K562 (cell line): ENCODE data around the gene CNOT10. TPM values are rescaled to one million over a fixed set of nuclear protein-coding genes. Genes with fewer than 3 reads are reported as not detected.

Experiments used
- CREM ChIP-seq: IDR thresholded peaks from 2 replicates; pipeline ENCODE4 v1.6.1; 2014; ENCODE audit warnings: antibody characterized with exemption, low read depth
- E2F3 ChIP-seq: fragments of 250-450 bp; sonication (Bioruptor Pico); IDR thresholded peaks from 2 replicates; pipeline ENCODE4 v1.4.0; 2020; ENCODE audit warnings: mild to moderate bottlenecking
- EP400 ChIP-seq: fragments of 450-650 bp; IDR thresholded peaks from 2 replicates; pipeline ENCODE4 v1.6.1; 2017; ENCODE audit warnings: antibody characterized with exemption, mild to moderate bottlenecking, moderate library complexity
- FOXK1 ChIP-seq: sonication (generic); formaldehyde crosslinking; IDR thresholded peaks from 2 replicates; pipeline ENCODE4 v1.8.0; 2022; ENCODE audit warnings: missing genetic modification reagents, mild to moderate bottlenecking, borderline replicate concordance
- HMG20A ChIP-seq: fragments of 450-650 bp; formaldehyde crosslinking; conservative IDR thresholded peaks from 2 replicates; pipeline ENCODE4 v1.4.0; 2020; ENCODE audit warnings: mild to moderate bottlenecking, mixed read lengths
- JUN ChIP-seq, 2 experiments: sonication (generic) in 1 of 2; formaldehyde crosslinking in 1 of 2; IDR thresholded peaks; 2 replicates each; pipeline versions ENCODE4 v1.6.1 to v1.8.0; 2012 to 2022; ENCODE audit warnings: borderline replicate concordance in 2 of 2, mild to moderate bottlenecking in 2 of 2, improper control_type of control experiment in 1 of 2, low read depth in 1 of 2, low read length in 1 of 2, missing genetic modification reagents in 1 of 2
- KHSRP ChIP-seq: fragments of 450-650 bp; IDR thresholded peaks from 2 replicates; pipeline ENCODE4 v1.6.1; 2017
- MEF2D ChIP-seq: conservative IDR thresholded peaks from 2 replicates; pipeline ENCODE4 v1.6.1; 2016; ENCODE audit warnings: low read depth, missing genetic modification characterization, missing compliant biosample characterization
- MXI1 ChIP-seq: IDR thresholded peaks from 2 replicates; pipeline ENCODE4 v1.6.1; 2011; ENCODE audit warnings: low read depth, mild to moderate bottlenecking, improper control_type of control experiment, low read length
- NFE2 ChIP-seq: IDR thresholded peaks from 2 replicates; pipeline ENCODE4 v1.6.1; 2014; ENCODE audit warnings: antibody characterized with exemption, low read depth
- PHTF2 ChIP-seq: fragments of 250-450 bp; sonication (Bioruptor Pico); IDR thresholded peaks from 2 replicates; pipeline ENCODE4 v1.5.0; 2021; ENCODE audit warnings: mild to moderate bottlenecking
- PURB ChIP-seq: sonication (generic); formaldehyde crosslinking; IDR thresholded peaks from 2 replicates; pipeline ENCODE4 v1.9.0; 2021; ENCODE audit warnings: low read depth, mild to moderate bottlenecking, missing genetic modification reagents
- XRCC3 ChIP-seq: fragments of 450-650 bp; IDR thresholded peaks from 2 replicates; pipeline ENCODE4 v1.6.1; 2017; ENCODE audit warnings: mild to moderate bottlenecking, moderate library complexity
- ZNF76 ChIP-seq: fragments of 250-450 bp; sonication (Bioruptor Pico); IDR thresholded peaks from 2 replicates; pipeline ENCODE4 v1.4.0; 2020; ENCODE audit warnings: mild to moderate bottlenecking, moderate library complexity, borderline replicate concordance
- polyA plus RNA-seq, 8 experiments: library from polyadenylated mRNA; depleted of rRNA in 4 of 8; stranded (reverse) in 5 of 8; unstranded in 3 of 8; fragments of >200 nt; fragmentation: Nextera tagmentation in 2 of 8; fragmentation: Illumina TruSeq in 1 of 8; extraction: Ambion mirVana in 2 of 8; extraction: Trizol in 1 of 8; gene quantifications; 2 replicates each; pipeline versions ENCODE4 v1.2.1 to v1.2.3, GENCODE V29; 2011 to 2014; ENCODE audit warnings: inconsistent platforms in 1 of 8, missing spikeins in 1 of 8
- total RNA-seq, 7 experiments: library from RNA; depleted of rRNA in 6 of 7; stranded (reverse); fragments of >200 nt in 6 of 7; fragmentation: Illumina TruSeq in 2 of 7; extraction: Trizol in 2 of 7; gene quantifications; 2 replicates each; pipeline versions ENCODE4 v1.2.1 to v1.2.3, GENCODE V29; 2011 to 2021; ENCODE audit warnings: low replicate concordance in 1 of 7
- TF ChIP-seq, protein P1 (sequence below), 2 experiments: fragments of 450-650 bp; IDR thresholded peaks; 2 replicates each; pipeline ENCODE4 v1.6.1; 2016
- TF ChIP-seq, protein P2 (sequence below): fragments of 450-650 bp; conservative IDR thresholded peaks from 2 replicates; pipeline ENCODE4 v1.6.1; 2016; ENCODE audit warnings: missing genetic modification characterization, low read depth, mild to moderate bottlenecking, missing compliant biosample characterization, moderate library complexity
- TF ChIP-seq, protein P3 (sequence below): fragments of 150-350 bp; conservative IDR thresholded peaks from 2 replicates; pipeline ENCODE4 v1.6.1; 2014; ENCODE audit warnings: low read length
- TF ChIP-seq, protein P4 (sequence below), 2 experiments: IDR thresholded peaks in 1 of 2; conservative IDR thresholded peaks in 1 of 2; 2 replicates each; pipeline ENCODE4 v1.6.1; 2016; ENCODE audit warnings: low read depth in 2 of 2, mild to moderate bottlenecking in 1 of 2, missing compliant biosample characterization in 1 of 2, missing genetic modification characterization in 1 of 2, moderate library complexity in 1 of 2
- TF ChIP-seq, protein P5 (sequence below): sonication (generic); formaldehyde crosslinking; IDR thresholded peaks from 2 replicates; pipeline ENCODE4 v1.9.0; 2022; ENCODE audit warnings: mild to moderate bottlenecking, missing genetic modification reagents

Gene CNOT10
- total and polyA plus RNA-seq, 9 of the 15 experiments (the other 6 are each of a cell fraction or from before 2014, with no cell fraction given), result 35.7 to 114 (median 81.9) TPM

DNA sequence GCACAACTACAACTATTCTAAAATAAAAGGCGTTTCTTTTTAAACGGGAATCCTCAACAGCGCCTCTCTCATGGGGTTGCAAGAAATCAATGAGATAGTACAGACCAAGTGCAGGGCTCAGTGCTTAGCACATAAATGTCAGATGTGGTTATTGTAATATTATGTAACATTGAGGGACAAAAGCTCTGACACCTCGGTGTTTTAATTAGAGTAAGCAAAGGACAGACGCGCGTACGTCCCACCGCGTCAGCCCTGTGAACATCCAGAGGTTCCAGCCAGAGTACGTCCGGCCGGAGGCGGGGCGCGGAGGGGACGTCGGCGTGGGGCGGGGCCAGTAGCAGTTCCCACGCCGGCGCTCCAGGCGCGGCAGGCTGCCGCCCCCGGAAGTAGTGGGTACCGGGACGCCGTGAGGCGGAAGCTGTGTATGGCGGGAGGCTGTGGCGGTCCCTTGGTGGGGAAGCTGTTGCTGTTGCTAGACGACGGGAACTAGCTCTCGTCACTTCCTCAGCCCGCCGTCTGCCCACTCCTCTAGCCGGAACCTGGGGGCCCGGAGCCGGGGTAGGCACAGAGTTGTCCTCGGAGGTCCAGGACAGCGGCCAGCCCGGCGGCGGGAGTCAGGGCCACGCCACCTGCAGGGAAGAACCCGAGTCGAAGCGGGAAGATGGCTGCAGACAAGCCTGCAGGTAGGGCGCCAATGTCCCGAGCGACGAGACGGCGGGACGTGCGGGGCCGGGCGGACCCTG is at the start of gene CNOT10 (continued):
- TF ChIP-seq, protein P1, sequence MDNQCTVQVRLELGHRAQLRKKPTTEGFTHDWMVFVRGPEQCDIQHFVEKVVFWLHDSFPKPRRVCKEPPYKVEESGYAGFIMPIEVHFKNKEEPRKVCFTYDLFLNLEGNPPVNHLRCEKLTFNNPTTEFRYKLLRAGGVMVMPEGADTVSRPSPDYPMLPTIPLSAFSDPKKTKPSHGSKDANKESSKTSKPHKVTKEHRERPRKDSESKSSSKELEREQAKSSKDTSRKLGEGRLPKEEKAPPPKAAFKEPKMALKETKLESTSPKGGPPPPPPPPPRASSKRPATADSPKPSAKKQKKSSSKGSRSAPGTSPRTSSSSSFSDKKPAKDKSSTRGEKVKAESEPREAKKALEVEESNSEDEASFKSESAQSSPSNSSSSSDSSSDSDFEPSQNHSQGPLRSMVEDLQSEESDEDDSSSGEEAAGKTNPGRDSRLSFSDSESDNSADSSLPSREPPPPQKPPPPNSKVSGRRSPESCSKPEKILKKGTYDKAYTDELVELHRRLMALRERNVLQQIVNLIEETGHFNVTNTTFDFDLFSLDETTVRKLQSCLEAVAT (IDR thresholded peaks at IDR 0.05), result no peak
- no peak for TF ChIP-seq MEF2D (tag)
- TF ChIP-seq MXI1, result peak; percentile 83
- TF ChIP-seq, protein P2, sequence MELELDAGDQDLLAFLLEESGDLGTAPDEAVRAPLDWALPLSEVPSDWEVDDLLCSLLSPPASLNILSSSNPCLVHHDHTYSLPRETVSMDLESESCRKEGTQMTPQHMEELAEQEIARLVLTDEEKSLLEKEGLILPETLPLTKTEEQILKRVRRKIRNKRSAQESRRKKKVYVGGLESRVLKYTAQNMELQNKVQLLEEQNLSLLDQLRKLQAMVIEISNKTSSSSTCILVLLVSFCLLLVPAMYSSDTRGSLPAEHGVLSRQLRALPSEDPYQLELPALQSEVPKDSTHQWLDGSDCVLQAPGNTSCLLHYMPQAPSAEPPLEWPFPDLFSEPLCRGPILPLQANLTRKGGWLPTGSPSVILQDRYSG (tag), result no peak
- no peak; the same call in 1 of the 2 replicates for TF ChIP-seq NFE2
- TF ChIP-seq, protein P3, sequence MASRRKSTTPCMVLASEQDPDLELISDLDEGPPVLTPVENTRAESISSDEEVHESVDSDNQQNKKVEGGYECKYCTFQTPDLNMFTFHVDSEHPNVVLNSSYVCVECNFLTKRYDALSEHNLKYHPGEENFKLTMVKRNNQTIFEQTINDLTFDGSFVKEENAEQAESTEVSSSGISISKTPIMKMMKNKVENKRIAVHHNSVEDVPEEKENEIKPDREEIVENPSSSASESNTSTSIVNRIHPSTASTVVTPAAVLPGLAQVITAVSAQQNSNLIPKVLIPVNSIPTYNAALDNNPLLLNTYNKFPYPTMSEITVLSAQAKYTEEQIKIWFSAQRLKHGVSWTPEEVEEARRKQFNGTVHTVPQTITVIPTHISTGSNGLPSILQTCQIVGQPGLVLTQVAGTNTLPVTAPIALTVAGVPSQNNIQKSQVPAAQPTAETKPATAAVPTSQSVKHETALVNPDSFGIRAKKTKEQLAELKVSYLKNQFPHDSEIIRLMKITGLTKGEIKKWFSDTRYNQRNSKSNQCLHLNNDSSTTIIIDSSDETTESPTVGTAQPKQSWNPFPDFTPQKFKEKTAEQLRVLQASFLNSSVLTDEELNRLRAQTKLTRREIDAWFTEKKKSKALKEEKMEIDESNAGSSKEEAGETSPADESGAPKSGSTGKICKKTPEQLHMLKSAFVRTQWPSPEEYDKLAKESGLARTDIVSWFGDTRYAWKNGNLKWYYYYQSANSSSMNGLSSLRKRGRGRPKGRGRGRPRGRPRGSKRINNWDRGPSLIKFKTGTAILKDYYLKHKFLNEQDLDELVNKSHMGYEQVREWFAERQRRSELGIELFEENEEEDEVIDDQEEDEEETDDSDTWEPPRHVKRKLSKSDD, result 0 out of 2 replicates have a peak, but pooled peaks have one; percentile 30
- TF ChIP-seq EP400, result peak; percentile 89
- TF ChIP-seq ZNF76 (CRISPR knock-in tag), result no peak
- no peak; the same call in 1 of the 2 replicates for TF ChIP-seq JUN (IDR thresholded peaks at IDR 0.05; ENCODE audit: borderline replicate concordance, low read depth, low read length)
- no peak for TF ChIP-seq JUN (CRISPR knock-in tag; IDR thresholded peaks at IDR 0.05; ENCODE audit: borderline replicate concordance)
- TF ChIP-seq, protein P4, sequence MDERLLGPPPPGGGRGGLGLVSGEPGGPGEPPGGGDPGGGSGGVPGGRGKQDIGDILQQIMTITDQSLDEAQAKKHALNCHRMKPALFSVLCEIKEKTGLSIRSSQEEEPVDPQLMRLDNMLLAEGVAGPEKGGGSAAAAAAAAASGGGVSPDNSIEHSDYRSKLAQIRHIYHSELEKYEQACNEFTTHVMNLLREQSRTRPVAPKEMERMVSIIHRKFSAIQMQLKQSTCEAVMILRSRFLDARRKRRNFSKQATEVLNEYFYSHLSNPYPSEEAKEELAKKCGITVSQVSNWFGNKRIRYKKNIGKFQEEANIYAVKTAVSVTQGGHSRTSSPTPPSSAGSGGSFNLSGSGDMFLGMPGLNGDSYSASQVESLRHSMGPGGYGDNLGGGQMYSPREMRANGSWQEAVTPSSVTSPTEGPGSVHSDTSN (CRISPR knock-in tag; IDR thresholded peaks at IDR 0.05; ENCODE audit: low read depth), result no peak
- TF ChIP-seq, protein P4 (tag; conservative IDR thresholded peaks at IDR 0.05; ENCODE audit: low read depth), result no peak
- TF ChIP-seq PHTF2 (CRISPR knock-in tag), result no peak
- no peak for TF ChIP-seq PURB (CRISPR knock-in tag)
- peak; percentile 78; the same call in 1 of the 2 replicates for TF ChIP-seq FOXK1 (CRISPR knock-in tag)
- TF ChIP-seq, protein P5, sequence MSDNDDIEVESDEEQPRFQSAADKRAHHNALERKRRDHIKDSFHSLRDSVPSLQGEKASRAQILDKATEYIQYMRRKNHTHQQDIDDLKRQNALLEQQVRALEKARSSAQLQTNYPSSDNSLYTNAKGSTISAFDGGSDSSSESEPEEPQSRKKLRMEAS (CRISPR knock-in tag), result peak; percentile 72; the same call in 1 of the 2 replicates
- TF ChIP-seq XRCC3, result no peak
- 0 out of 2 replicates have a peak, but pooled peaks have one; percentile 31 for TF ChIP-seq HMG20A (CRISPR knock-in tag)
- peak; percentile 67 for TF ChIP-seq E2F3 (CRISPR knock-in tag)
- no peak for TF ChIP-seq KHSRP
- TF ChIP-seq CREM, result peak; percentile 86
